Osteocyte (in vitro differentiated cells): Measurements from ENCODE around the gene WHRN. TPM values are rescaled to one million over a fixed set of nuclear protein-coding genes. Genes with fewer than 3 reads are reported as not detected.
A peak's percentile ranks its signal among the peaks of the same experiment; 100 is the strongest.

ENCODE experiments used
- DNase-seq: peaks from one replicate; pipeline ENCODE4 v3.0.0; 2021; ENCODE audit warnings: mixed read lengths; ENCODE audit not compliant: unreplicated experiment; ENCODE audit errors: extremely low spot score
- H3K27ac Mint-ChIP-seq: one replicate; pipeline ENCODE4 v1.8.0; 2021; ENCODE audit warnings: mild to moderate bottlenecking, mixed read lengths; ENCODE audit not compliant: unreplicated experiment
- H3K27me3 Mint-ChIP-seq: one replicate; pipeline ENCODE4 v1.8.0; 2021; ENCODE audit warnings: mixed read lengths; ENCODE audit not compliant: unreplicated experiment
- H3K36me3 Mint-ChIP-seq: one replicate; pipeline ENCODE4 v1.8.0; 2021; ENCODE audit warnings: mixed read lengths; ENCODE audit not compliant: unreplicated experiment
- H3K4me1 Mint-ChIP-seq: one replicate; pipeline ENCODE4 v1.8.0; 2021; ENCODE audit warnings: mixed read lengths; ENCODE audit not compliant: unreplicated experiment
- H3K4me3 Mint-ChIP-seq: one replicate; pipeline ENCODE4 v1.8.0; 2021; ENCODE audit warnings: mild to moderate bottlenecking, moderate library complexity, mixed read lengths; ENCODE audit not compliant: unreplicated experiment
- H3K9me3 Mint-ChIP-seq: one replicate; pipeline ENCODE4 v1.8.0; 2021; ENCODE audit warnings: mixed read lengths; ENCODE audit not compliant: unreplicated experiment
- CTCF ChIP-seq: fragments of 200-600 bp; sonication (generic); IDR thresholded peaks from 2 replicates; pipeline ENCODE4 v1.5.0; 2021; ENCODE audit warnings: antibody characterized with exemption, mild to moderate bottlenecking, moderate library complexity
- total RNA-seq: library from RNA; stranded (reverse); gene quantifications from 2 replicates; pipeline ENCODE4 v1.2.1, GENCODE V29; 2021

Gene WHRN
- total RNA-seq, 1 donor from 2014 or later: 12.0 TPM

- Mint-ChIP-seq H3K27me3 (no peaks in the 10 kb centered on the region), H3K27ac (no peak overlapping the region), H3K4me1 (peaks cover 19% of the 10 kb centered on the region), H3K4me3 (no peak overlapping the region), H3K36me3 (peaks cover 26% of the 10 kb centered on the region), H3K9me3 (no peaks in the 10 kb centered on the region)
- no peak for DNase-seq
- TF ChIP-seq CTCF: no peak
Measured at GRCh38 chr9:114370968-114371320, 134.3 kb downstream of the WHRN start.

DNA sequence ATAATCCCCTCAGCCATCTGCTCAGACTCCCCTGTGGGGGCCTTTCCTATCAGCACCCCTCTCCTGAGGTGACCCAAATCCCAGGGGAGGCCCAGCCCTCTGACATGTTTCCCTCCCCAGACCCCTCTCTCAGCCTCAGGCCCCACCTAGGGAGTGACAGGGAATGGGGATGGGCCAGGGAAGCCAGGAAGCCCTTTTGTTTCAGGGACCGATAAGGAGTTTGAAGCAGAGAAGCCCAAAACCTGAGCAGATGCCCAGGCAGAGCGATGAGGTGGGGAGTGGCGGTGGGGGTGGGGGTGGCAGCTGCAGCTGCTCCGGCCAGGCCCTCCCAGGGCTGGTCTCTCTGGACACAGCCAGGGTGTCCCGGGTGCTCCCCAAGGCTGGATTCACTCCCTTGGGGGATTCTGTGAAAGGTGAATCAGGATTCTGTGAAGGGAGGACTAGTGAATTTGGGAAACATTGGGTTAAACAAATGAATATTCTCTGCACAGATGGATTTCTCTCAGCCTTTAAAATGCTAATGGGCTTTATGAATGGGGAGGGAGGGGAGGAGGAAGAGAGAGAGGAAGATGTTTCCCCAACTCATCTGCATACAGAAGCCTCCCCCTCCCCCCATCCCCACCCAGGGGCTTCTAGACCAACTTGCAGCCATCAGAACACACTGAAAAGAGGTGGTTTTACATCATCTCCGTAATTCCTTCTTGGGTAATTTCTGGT is 134.9 kb downstream of the WHRN start:
- Mint-ChIP-seq H3K27me3 (no peaks in the 10 kb centered on the region), H3K4me3 (no peak overlapping the region), H3K4me1 (peaks cover 22% of the 10 kb centered on the region), H3K9me3 (no peaks in the 10 kb centered on the region), H3K36me3 (peaks cover 26% of the 10 kb centered on the region), H3K27ac (no peak overlapping the region)
- DNase-seq: no peak
- no peak for TF ChIP-seq CTCF

DNA sequence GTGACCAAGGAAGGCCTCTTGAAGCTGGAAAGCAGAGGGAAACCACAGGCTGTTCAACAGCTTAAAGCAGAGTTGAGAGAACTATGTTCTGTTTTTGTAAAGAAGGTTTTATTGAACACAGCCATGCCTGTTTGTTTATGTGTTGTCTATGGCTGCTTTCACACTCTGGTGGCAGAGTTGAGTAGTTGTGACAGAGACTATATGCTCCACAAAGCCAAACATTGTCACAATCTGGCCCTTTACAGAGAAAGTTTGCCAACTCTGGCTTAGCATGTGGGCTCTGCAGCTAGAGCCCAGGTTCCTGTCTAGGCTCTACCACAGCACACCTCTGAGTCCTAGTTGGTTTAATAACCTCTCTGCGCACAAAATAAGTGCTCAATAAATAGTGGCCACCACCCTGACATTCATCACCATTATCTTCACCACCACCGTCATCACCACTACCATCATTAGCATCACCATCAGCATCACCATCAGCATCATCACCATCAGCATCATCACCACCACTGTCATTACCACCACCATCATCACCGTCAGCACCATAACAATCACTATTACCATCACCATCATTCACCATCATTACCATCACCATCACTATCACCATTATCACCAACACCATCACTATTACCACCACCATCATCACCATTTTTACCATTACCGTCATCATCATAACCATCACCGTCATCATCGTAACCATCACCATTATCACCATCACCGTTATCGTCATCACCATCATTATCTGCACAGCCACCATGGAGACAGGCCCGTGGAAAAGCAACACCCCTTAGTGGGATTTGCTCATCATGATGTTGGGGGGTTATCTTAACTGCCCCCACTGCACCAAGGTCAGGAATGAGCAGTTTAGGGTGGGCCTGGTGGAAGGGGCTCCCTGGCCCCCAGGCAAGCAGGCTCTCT is 135.8 kb downstream of the WHRN start:
- H3K4me1 Mint-ChIP-seq: peaks cover 22% of the 10 kb centered on the region
- no peak overlapping the region for H3K27ac Mint-ChIP-seq
- H3K36me3 Mint-ChIP-seq: peaks cover 31% of the 10 kb centered on the region
- H3K9me3 Mint-ChIP-seq: no peaks in the 10 kb centered on the region
- H3K4me3 Mint-ChIP-seq: no peak overlapping the region
- no peak for TF ChIP-seq CTCF
- DNase-seq: no peak
- no peaks in the 10 kb centered on the region for H3K27me3 Mint-ChIP-seq

DNA sequence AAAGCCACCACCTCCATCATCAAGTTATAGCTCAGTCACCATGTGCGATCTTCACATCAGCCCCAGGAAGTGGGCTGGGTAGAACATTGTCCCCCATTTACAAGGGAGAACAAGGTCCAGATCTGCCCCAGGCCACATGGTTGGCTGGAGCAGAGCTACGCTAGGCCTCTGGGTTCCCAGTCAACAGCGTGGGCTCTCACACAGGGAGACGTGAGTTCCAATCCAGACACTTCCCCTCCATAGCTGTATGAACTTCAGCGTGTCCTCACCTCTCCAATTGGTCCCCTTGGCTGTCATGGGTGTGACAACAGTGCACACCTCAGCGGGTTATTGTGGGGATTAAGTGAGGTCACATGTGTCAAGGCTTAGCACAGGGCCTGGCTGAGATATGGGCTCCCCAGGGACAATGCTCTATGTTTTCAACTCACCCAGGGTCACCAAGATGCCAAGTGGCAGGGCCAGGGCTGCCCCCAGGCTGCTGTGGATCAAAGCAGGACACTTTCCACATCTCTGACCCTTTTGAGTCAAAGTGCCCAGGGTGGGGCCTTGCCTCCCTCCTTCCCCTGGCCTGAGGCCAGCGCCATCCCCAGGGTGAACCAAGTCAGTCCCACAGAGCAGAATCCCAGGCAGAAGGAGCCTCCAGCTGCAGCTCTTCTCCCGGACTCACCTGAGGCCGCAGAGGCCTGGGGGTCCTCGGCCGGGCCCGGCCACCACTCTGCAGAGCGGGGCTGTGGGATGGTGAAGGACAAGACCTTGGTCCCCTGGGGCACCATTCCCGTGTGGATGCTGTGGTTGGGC is 137.3 kb downstream of the WHRN start:
- Mint-ChIP-seq H3K27me3 (no peaks in the 10 kb centered on the region), H3K27ac (peak overlapping the region; percentile 90), H3K4me3 (no peak overlapping the region), H3K4me1 (peaks cover 22% of the 10 kb centered on the region), H3K9me3 (no peaks in the 10 kb centered on the region), H3K36me3 (peaks cover 42% of the 10 kb centered on the region)
- DNase-seq: no peak
- TF ChIP-seq CTCF: no peak
